HepG2 (cell line): ENCODE results near the gene DGKD. TPM values are rescaled to one million over a fixed set of nuclear protein-coding genes. Genes with fewer than 3 reads are reported as not detected.

Source experiments
- HHEX ChIP-seq: IDR thresholded peaks from 2 replicates; pipeline ENCODE4 v1.6.1; 2016; ENCODE audit warnings: control low read depth
- ISX ChIP-seq: sonication (generic); formaldehyde crosslinking; conservative IDR thresholded peaks from 2 replicates; pipeline ENCODE4 v1.5.0; 2020; ENCODE audit warnings: missing genetic modification reagents
- KAT8 ChIP-seq: IDR thresholded peaks from 2 replicates; pipeline ENCODE4 v1.6.1; 2016; ENCODE audit warnings: missing genetic modification reagents, missing compliant biosample characterization
- ZBTB3 ChIP-seq: sonication (generic); formaldehyde crosslinking; IDR thresholded peaks from 2 replicates; pipeline ENCODE4 v1.4.0; 2020; ENCODE audit warnings: low read depth, mild to moderate bottlenecking, moderate library complexity, missing genetic modification reagents, borderline replicate concordance
- ZFP36 ChIP-seq: fragments of 150-350 bp; IDR thresholded peaks from 2 replicates; pipeline ENCODE4 v1.6.1; 2018; ENCODE audit warnings: borderline replicate concordance, low read length, low read depth; ENCODE audit not compliant: partially characterized antibody
- ZNF501 ChIP-seq: sonication (generic); formaldehyde crosslinking; IDR thresholded peaks from 2 replicates; pipeline ENCODE4 v1.5.1; 2020; ENCODE audit warnings: mild to moderate bottlenecking, moderate library complexity, missing genetic modification reagents
- polyA plus RNA-seq, 8 experiments: library from polyadenylated mRNA; depleted of rRNA in 3 of 8; stranded (reverse) in 7 of 8; unstranded in 1 of 8; fragments of >200 nt; fragmentation: Illumina TruSeq in 4 of 8; extraction: Trizol in 4 of 8; gene quantifications; 2 replicates each; pipeline versions ENCODE4 v1.2.1 to v1.2.3, GENCODE V29; 2011 to 2016; ENCODE audit warnings: low read depth in 4 of 8, missing spikeins in 1 of 8, mixed read lengths in 1 of 8; ENCODE audit not compliant: insufficient read depth in 1 of 8
- total RNA-seq, 5 experiments: library from RNA; depleted of rRNA; stranded (reverse); fragments of >200 nt; fragmentation: Illumina TruSeq; extraction: Trizol; gene quantifications; 2 replicates each; pipeline ENCODE4 v1.2.3, GENCODE V29; 2016; ENCODE audit warnings: low read depth in 1 of 5
- TF ChIP-seq, protein P1 (sequence below), 2 experiments: fragments of 450-650 bp in 1 of 2; sonication (generic) in 1 of 2; formaldehyde crosslinking in 1 of 2; IDR thresholded peaks; 2 replicates each; pipeline versions ENCODE4 v1.6.1 to v1.8.0; 2016 to 2022; ENCODE audit warnings: antibody characterized with exemption in 1 of 2, mild to moderate bottlenecking in 1 of 2, missing genetic modification reagents in 1 of 2
- TF ChIP-seq, protein P2 (sequence below): sonication (generic); formaldehyde crosslinking; IDR thresholded peaks from 2 replicates; pipeline ENCODE4 v1.4.0; 2020; ENCODE audit warnings: missing genetic modification reagents
- TF ChIP-seq, protein P3 (sequence below): sonication (generic); formaldehyde crosslinking; IDR thresholded peaks from 2 replicates; pipeline ENCODE4 v1.9.0; 2021; ENCODE audit warnings: missing genetic modification reagents, mild to moderate bottlenecking, borderline replicate concordance
- TF ChIP-seq, protein P4 (sequence below): sonication (generic); formaldehyde crosslinking; IDR thresholded peaks from 2 replicates; pipeline ENCODE4 v1.5.0; 2020; ENCODE audit warnings: missing genetic modification reagents
- TF ChIP-seq, protein P5 (sequence below): sonication (generic); formaldehyde crosslinking; IDR thresholded peaks from 2 replicates; pipeline ENCODE4 v1.5.0; 2020; ENCODE audit warnings: mild to moderate bottlenecking, missing genetic modification reagents, borderline replicate concordance

Gene DGKD
- total and polyA plus RNA-seq, 2 of the 13 experiments (the other 11 are each of a cell fraction or from before 2014, with no cell fraction given): 24.5 to 33.2 TPM

DNA sequence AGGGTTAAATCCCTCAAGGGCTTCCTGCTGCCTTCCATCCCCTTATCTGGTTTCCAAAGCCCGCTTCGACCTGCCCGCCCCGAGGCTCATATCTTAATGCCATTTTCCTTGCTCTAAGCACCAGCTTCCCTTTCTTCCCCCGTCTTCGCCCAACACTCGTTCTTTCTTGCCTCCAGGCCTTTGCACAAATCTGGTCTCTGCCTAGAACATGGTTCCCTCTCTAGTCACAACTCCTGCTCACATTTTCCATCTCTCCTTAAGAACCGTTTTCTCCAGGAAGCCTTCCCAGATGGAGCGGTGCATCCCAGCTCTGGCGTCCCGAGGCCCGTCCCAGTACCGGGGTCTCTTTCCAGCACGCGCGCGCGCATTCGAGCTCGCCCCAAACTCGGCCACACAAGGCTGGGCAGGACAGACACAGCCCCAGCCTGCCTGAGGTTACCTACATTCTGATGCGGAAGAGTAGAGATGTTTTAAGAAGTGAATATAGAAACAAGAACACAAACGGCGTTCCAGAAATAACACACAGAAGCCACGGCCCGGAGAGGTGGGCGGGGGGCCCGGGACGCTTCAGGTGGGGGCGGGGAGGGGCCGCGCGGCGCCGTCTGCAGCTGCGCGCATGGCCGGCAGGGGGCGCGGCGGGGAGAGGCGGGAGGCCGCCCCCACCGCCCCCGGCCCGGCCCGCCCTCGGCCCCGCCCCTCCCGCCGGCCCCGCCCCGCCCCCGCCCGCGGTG, at the start of gene DGKD (continued):
- TF ChIP-seq, protein P1, sequence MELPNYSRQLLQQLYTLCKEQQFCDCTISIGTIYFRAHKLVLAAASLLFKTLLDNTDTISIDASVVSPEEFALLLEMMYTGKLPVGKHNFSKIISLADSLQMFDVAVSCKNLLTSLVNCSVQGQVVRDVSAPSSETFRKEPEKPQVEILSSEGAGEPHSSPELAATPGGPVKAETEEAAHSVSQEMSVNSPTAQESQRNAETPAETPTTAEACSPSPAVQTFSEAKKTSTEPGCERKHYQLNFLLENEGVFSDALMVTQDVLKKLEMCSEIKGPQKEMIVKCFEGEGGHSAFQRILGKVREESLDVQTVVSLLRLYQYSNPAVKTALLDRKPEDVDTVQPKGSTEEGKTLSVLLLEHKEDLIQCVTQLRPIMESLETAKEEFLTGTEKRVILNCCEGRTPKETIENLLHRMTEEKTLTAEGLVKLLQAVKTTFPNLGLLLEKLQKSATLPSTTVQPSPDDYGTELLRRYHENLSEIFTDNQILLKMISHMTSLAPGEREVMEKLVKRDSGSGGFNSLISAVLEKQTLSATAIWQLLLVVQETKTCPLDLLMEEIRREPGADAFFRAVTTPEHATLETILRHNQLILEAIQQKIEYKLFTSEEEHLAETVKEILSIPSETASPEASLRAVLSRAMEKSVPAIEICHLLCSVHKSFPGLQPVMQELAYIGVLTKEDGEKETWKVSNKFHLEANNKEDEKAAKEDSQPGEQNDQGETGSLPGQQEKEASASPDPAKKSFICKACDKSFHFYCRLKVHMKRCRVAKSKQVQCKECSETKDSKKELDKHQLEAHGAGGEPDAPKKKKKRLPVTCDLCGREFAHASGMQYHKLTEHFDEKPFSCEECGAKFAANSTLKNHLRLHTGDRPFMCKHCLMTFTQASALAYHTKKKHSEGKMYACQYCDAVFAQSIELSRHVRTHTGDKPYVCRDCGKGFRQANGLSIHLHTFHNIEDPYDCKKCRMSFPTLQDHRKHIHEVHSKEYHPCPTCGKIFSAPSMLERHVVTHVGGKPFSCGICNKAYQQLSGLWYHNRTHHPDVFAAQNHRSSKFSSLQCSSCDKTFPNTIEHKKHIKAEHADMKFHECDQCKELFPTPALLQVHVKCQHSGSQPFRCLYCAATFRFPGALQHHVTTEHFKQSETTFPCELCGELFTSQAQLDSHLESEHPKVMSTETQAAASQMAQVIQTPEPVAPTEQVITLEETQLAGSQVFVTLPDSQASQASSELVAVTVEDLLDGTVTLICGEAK (IDR thresholded peaks at IDR 0.05): no peak
- TF ChIP-seq, protein P1 (CRISPR knock-in tag; IDR thresholded peaks at IDR 0.05): no peak; the same call in 1 of the 2 replicates
- TF ChIP-seq HHEX (no peak), ISX (CRISPR knock-in tag) (no peak), KAT8 (peak; percentile 62), ZBTB3 (CRISPR knock-in tag) (no peak), ZNF501 (CRISPR knock-in tag) (peak; percentile 95), ZFP36 (no peak)
- TF ChIP-seq, protein P2, sequence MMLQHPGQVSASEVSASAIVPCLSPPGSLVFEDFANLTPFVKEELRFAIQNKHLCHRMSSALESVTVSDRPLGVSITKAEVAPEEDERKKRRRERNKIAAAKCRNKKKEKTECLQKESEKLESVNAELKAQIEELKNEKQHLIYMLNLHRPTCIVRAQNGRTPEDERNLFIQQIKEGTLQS (CRISPR knock-in tag): no peak
- TF ChIP-seq, protein P3, sequence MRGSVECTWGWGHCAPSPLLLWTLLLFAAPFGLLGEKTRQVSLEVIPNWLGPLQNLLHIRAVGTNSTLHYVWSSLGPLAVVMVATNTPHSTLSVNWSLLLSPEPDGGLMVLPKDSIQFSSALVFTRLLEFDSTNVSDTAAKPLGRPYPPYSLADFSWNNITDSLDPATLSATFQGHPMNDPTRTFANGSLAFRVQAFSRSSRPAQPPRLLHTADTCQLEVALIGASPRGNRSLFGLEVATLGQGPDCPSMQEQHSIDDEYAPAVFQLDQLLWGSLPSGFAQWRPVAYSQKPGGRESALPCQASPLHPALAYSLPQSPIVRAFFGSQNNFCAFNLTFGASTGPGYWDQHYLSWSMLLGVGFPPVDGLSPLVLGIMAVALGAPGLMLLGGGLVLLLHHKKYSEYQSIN: no peak
- TF ChIP-seq, protein P4, sequence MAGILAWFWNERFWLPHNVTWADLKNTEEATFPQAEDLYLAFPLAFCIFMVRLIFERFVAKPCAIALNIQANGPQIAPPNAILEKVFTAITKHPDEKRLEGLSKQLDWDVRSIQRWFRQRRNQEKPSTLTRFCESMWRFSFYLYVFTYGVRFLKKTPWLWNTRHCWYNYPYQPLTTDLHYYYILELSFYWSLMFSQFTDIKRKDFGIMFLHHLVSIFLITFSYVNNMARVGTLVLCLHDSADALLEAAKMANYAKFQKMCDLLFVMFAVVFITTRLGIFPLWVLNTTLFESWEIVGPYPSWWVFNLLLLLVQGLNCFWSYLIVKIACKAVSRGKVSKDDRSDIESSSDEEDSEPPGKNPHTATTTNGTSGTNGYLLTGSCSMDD (CRISPR knock-in tag): 0 out of 2 replicates have a peak, but pooled peaks have one; percentile 56
- TF ChIP-seq, protein P5, sequence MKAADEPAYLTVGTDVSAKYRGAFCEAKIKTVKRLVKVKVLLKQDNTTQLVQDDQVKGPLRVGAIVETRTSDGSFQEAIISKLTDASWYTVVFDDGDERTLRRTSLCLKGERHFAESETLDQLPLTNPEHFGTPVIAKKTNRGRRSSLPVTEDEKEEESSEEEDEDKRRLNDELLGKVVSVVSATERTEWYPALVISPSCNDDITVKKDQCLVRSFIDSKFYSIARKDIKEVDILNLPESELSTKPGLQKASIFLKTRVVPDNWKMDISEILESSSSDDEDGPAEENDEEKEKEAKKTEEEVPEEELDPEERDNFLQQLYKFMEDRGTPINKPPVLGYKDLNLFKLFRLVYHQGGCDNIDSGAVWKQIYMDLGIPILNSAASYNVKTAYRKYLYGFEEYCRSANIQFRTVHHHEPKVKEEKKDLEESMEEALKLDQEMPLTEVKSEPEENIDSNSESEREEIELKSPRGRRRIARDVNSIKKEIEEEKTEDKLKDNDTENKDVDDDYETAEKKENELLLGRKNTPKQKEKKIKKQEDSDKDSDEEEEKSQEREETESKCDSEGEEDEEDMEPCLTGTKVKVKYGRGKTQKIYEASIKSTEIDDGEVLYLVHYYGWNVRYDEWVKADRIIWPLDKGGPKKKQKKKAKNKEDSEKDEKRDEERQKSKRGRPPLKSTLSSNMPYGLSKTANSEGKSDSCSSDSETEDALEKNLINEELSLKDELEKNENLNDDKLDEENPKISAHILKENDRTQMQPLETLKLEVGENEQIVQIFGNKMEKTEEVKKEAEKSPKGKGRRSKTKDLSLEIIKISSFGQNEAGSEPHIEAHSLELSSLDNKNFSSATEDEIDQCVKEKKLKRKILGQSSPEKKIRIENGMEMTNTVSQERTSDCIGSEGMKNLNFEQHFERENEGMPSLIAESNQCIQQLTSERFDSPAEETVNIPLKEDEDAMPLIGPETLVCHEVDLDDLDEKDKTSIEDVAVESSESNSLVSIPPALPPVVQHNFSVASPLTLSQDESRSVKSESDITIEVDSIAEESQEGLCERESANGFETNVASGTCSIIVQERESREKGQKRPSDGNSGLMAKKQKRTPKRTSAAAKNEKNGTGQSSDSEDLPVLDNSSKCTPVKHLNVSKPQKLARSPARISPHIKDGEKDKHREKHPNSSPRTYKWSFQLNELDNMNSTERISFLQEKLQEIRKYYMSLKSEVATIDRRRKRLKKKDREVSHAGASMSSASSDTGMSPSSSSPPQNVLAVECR (CRISPR knock-in tag): peak; percentile 51; the same call in 1 of the 2 replicates
